GM21381 (cell line): ENCODE measurements around the gene BOD1L2.

Experiments
- ATAC-seq: cut with Tn5 transposase; IDR thresholded peaks from one replicate; pipeline ENCODE4 v1.9.1; 2021; ENCODE audit warnings: mild to moderate bottlenecking, moderate library complexity; ENCODE audit not compliant: unreplicated experiment

BOD1L2 gene

DNA sequence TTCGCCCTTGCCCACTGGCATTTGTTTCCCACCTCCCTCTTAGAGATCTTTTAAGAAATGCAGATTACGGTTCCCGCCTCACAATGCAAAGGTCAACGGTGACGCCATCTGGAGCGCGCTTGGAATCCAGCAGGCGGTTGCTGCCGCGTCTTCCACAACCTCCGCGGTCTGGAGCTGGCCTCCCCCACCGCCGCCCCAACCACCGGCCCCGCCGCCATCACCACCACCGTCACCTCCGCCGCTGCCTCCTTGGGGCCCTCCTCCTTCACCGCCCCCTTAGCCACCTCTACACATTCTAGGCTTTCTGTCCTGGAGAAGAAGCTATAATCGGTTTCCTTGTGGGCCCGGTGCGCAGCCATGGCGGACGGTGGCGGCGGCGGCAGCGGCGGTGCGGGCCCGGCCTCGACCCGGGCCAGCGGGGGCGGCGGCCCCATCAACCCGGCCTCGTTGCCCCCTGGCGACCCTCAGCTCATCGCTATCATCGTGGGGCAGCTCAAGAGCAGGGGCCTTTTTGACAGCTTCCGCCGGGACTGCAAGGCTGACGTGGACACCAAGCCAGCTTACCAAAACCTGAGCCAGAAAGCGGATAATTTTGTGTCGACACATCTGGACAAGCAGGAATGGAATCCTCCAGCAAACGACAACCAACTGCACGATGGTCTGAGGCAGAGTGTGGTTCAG lies at the start of gene BOD1L2:
BOD1L2 (plus strand) TSS at position 132 of the 681 bp plus-strand sequence; CDS start at position 358, 226 bp downstream.
- no peak for ATAC-seq

DNA sequence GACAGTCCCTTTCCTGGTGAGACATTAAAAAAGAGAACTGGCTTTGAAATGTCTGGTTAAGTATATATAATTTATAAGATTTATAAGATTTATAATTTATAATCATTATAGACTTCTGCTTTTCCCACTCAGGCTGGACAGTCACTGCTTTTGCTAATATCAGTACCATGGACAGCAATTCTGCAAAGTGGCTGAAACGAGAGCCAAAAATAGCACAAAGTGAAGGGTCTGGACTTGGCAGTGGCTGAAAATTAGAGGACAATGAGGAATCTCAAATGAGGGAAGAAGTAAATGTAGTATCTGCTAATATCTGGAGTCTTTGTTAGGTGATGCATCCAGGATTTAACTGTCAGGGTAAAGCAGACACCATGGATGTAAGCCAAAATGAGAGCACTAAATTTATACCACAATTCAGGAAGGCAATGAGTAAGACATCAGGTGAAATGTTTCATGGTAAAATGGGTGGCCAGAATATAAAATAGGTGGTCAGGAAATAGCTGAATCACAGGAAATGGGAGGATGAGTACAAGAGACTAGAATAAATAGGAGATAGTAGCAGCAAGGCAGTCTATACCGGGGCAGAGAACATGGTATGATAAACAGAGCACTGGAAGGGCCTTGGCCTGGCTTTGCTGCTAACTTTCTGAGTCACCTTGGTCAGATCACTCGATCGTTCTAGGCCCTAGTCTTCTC lies 39.6 kb upstream of the BOD1L2 start:
- no peak for ATAC-seq

DNA sequence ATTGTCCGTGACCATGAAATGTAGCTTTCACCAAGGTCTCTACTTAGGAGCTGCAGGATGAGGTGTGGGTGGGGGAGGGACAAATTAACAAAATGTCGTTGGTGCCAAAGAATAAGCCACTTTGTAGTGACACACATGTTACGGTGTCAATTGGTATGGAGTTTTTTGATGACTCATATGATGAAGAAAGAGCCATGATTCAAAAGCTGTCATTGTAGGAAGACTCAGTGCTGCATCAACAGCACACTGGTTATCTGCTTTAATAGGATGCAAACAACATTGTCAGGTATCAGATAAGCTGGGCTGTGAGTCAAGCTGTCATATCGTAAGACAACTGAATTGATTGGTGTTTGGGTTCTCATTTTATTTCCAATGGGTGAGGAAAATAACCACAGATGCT lies 36.6 kb upstream of the BOD1L2 start:
- ATAC-seq = no peak

DNA sequence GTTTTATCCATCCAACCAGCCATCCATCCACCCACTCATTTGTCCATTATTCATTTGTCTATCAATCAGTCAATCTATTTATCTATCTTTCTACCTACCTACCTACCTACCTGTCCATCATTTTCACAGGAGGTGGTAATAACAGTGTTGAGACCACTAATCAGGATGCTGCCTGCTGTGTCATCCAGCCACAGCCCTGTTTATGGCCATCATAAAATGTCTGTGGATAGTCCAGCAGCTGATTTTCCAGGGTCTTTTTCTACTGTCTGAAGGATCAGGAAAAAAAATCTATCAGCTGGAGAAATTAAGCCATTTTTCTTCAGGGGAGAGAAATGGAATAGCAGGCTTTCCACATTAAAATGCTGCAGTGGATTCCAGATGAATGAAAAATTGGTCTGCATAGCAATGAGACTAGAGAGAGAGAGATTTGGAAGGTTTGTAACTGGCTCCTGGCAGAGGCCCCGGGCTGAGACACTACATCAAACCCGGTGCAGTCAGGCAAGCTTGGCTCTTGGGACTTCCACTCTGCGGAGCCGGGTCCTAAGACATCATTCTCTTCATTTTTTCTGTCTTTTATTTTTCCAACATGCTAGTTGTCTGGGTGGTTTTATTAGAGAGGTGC lies 33.0 kb upstream of the BOD1L2 start:
- no peak for ATAC-seq

DNA sequence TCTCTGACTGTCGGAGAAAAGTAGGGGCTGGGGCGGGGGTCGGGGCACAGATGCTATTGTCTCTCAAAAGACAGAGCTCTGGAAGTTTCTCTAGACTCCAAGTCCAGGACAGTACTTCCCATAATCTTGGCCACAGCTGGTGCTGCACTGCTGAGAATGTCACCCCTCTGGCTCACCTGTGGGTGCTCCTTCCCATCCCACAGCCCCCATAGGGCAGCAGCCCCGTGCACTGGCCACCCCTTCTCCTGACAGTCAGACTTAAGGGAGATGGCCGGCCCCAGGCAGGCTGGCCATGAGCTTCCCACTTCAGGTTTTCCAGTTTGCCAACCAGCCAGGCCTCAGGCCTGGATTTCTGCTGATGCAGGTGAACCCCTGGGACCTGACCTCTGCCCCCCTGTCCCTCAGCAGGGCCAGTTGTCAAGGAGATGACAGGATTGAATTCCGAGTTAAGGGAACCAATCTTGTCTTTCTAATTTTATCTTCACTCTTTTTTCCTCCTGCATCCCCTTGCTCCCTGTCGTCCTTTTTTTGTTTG lies 30.2 kb upstream of the BOD1L2 start:
- ATAC-seq = no peak

DNA sequence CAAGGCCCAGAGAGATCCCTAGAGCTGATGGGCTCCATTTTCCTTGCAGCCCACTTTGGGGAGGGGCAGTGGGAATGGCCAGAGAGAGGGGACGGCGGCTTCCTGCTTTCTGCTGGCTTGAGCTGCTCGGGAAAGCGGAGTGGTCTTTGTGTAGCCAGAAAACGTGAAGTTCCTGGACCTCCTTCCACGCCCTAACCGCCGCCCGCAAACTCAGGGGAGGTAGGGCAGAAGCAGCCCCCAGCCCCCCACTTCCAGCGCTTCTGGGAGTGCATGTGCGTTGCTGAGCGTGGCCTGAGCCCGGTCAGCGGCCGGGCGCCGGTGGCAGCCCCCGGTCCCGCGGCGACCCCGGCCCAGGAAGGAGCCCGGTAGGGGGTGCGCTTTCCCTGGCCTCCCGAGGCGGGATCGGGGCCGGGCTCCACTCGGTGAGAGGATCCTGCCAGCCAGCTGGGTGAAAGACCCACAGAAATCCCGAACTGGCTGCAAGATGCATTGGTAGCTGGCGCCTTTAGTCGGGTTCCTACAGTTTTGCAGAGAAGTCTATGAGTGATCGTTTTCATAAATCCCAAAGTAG lies 25.3 kb upstream of the BOD1L2 start:
- no peak for ATAC-seq

DNA sequence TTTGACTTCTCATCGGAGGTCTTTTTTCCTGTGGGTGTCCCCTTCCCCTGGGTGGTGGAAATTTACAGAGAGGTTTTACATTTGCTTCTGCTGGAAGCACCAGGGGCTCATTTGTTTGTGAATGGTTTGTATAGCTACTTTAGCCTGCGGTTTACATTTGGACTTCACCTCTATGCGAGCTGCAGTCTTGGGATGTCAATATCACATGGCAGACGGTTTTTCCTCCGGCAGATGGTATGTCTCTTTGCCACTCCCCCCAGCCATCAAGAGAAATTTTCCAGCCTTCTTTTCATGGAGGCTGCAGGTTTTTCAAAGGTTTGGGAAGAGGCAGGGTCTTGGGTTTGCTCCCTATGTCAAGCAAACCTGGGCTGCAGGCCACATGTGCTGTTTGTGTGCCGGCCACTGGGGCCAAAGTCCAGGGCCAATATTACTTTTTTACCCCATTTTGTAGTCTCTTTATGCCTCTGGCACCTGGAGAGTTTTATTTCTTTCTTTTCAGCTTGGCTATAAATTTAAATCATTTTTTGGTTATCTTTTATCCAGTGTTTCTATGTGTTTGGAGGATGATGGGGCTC lies 23.9 kb upstream of the BOD1L2 start:
- no peak for ATAC-seq

DNA sequence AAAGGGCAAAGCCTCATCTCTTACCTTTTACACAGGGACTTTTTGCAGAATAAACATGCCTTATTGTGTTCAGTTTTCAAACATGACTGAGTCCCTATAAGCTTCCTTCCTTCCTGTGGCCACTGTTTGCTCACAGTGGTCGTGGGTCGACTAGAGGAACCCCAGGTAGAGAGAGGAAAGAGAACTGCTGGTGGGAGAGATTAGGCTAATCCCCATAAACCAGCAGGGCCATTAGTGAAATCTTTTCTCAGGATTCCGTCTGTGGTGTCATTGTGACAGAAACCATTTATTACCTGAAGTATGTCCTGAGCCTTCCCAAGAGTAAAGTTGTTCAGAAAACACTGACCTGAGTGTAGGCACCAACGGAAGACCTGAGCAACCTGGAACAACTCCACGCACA lies 21.3 kb upstream of the BOD1L2 start:
- ATAC-seq = no peak

DNA sequence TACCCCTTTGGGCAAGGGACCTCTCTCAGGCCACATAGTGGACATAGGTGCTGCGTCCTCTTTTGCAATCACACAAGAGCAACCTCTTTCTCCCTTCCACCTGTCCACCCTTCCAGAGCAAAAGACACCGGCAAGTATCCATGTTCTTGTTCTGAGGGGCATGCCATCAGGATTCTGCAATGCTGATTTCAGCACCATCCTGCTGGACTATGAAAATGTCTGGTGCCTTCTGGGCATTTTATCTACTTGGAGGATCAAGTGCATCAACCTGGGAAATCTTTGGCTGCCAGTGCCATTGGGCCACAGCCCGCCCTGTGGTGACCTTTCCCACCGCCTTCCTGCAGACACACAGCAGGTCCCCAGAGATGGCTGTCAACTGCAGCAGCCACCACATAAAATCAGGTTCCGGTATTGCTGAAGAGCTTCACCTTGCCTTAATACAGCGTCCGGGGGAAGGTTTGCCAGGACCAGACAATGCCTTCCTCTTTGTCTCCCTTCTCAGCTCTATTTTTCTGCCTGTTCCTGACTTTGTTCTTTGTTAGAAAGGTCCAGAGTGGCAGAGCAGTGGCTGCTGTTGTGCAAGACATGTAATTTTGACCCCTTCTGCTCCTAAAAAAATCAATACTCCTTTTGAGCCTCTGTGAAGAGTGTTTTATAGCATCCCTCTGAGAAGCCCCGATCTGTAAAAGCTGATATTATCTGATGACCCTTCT lies 18.5 kb upstream of the BOD1L2 start:
- no peak for ATAC-seq

DNA sequence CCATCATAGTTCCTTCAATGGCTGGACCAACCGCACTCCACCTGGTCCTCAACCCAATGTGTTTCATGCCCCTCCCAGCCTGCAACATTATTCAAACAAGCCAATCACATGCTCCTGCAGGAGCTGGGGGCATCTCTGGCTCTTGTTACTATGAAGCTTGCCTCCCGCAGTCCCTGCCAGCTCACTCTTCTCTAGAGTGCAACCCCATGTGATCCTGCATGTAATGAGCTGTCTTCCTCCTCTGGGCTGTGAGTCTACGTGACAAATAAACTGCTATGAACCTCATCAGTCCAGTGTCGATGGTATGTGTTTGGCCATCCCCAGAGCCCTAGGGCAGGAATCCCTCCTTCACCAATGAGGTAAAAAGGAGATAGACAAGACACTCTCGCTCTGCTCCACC lies 15.8 kb upstream of the BOD1L2 start:
- ATAC-seq = no peak

DNA sequence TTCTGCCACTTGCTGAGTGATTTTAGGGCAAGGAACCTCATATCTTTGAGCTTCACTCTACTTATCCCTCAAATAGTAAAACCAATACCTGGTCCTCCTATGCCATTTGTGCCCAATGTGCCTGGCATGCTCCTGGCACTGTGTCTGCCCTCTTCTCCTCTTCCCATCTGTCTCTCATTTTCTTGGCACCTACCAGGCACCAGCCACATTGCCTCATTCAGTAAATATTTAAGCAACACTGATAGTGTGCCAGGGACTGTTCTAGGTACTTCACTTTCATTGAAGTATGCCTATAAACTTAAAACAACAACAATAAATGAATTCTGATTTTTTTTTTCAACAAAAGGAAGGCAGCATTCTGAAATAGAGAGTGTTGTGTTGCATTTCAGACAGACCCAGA lies 15.1 kb upstream of the BOD1L2 start:
- ATAC-seq = no peak

DNA sequence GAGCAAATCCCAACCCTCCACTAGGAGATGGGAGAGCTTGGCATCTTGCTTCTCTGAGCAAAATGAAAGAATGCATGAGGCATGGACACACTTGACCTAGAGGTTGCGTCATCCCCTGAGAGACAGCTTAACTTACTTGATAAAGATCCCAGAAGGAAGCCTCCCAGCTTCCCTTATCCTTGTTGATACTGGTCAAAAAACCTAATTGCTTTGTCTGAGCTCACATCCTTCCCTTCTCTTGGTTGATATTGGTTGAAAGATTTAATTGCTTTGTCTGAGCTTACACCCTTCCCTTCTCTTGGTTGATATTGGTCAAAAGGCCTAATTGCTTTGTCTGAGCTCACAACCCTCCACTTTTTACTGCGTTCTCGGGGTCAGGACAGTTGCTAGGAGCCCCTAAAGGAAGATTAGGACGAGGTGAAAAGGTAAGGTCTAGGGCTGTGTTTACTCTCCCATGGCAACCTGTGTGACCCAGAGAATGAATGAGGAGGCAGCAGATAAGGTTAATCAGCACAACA lies 12.2 kb upstream of the BOD1L2 start:
- ATAC-seq = no peak

DNA sequence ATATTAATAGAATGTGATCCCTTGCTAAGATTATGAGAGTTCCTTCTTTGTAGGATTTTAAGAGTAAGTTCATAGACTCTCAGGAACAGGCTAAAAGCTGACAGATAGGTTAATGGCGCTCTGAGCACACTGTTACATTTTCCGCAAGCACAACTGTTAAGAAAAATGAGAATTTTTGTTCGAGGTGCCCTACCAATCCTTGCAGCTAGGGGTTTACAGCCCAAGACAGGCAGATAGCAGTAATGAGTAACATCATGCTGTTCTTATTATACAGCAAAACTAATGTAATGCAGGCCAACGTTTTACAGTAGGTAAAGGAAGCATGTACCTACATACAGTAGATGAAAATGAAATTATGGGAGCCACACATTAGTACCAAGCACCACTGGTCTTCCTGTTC lies 11.2 kb upstream of the BOD1L2 start:
- no peak for ATAC-seq

DNA sequence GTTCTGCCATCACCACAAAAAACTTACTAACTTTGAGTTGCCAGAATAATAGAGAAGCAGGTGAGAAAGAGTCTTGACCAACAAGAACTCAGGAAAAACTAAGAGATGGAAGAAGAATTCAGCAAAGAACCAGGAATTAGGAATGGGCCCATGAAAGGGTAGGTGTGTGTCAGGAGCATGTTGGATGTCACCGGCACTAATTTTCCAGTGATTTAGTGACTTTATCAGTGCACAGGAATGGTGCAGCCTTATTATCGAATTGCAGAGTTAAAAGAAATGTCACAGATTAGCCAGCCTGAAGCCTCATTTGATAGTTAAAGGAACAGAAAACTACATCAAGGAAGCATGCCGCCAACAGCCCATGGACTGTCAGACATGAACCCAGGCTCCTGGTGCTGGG lies 9.0 kb upstream of the BOD1L2 start:
- no peak for ATAC-seq

DNA sequence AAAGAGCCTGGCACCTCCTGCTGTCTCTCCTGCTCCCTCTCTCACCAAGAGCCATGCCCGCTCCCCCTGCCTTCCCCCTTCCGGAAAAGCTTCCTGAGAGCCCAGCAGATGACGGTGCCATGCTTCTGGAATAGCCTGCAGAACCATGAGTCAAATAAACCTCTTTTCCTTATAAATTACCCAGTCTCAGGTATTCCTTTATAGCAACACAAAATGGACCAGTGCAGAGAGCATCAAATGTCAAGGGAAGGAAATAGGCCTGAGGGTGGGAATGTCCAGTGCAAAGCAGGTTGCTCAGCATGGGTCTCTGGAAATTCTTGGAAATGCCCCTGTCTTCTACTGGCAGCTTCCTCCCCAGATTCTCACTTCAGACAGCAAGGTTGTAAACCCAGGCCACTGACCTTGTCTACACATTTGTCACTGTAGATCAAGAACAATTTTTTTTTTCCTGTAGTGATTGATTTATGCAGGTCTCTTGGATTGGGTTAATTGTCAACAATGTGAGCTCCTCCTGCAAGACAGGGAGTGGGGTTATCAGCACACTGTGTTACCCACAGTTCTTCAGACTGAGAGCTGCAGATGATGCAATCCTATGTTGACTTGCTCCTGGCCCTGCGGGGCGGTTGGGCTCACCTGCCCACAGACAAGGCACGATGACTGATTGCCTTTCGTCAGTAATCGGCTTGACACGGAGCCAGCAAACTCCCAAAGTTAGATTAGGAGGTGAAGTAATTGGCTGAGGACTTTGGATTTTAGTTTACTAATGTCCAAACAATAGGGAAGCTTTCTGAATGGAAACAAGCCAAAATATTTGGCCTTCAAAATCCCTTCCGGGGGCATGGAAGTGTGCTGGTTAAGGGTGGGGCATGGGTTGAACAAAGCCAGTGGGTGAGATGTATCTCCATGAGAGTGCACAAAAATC lies 5.4 kb upstream of the BOD1L2 start:
- no peak for ATAC-seq

DNA sequence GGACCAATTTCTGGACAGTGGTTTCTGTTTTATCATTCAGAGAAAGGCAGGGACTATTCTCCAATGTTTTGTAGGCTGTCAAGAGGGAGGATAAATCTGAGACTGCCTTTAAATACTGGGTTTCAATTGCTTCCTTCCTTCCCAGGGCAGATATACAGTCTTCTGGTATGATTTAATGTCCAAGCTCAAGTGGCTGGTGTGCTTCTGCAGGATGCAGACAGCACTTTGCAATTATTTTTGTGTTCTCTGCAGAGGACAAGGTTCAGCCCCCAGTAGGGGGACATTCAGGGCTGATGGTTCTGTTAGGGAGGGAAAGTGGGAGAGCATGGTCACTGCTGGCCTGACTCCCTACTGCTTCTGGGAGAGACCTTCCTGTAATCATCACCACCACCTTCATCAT lies 4.6 kb upstream of the BOD1L2 start:
- no peak for ATAC-seq

DNA sequence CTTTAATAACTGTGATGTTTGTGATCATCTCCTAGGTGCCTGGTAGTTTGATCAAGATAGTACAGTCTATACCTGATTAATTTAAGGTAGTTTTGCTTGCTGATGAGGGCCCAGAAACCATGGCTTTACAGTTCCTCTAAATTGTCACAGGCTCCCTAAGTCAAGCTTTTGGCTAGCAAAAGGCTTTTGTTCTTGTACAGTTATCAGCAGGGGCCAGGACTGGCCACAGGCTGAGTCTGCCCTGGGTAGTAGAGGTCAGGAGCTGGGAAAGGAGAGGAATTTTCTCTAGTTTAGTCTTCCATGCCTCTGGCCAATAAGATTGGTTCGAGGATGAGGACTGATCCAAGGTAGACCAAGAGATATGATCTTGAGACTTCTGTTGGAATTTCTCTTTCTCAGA lies 3.6 kb upstream of the BOD1L2 start:
- no peak for ATAC-seq

DNA sequence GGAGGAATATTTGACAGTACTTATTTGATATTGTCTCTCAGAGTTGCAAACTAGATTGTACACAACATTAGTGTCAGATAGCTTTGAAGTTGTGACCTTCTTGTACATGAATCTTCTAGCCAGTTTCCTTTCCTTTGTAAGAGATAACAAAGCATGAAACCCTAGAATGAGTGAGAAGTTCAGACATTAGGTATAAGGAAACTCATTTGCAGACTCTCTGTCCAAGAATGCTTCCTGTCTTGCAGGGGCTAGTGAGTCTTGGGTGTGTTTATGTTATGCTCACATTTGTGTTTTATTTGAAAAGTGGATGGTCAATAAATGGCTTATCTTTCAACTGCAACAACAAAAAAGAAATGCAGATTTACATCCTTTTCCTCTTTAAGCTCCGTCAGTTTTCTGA lies 1.4 kb downstream of the BOD1L2 start:
- ATAC-seq = no peak

DNA sequence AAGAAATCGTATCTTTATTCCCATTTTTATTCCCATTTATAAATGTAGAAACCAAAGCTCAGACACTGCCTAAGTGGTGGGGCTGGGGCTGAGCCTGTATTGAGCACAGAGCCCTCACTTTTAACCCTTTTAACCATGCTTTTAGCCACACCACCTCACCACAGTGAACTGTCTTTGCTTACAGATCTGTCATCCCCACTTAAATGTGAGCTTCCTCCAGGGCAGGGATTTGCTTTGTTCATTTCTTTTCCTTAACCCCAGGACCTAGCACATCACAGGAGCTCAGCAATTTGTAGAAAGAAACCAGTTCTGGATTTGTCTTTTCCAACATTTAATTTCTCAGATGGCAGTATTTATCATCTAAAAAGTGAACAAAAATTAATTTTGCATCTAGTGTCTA lies 2.2 kb downstream of the BOD1L2 start:
- no peak for ATAC-seq
